NCI-H187 treated with DMSO at 0.1 percent for 48 hours (cell line): Measurements from ENCODE around the gene ADRA2A.

Experiments used
- DNase-seq: peaks from one replicate; lab custom pipeline; 2025; lab: John Stamatoyannopoulos, UW

Gene ADRA2A

DNA sequence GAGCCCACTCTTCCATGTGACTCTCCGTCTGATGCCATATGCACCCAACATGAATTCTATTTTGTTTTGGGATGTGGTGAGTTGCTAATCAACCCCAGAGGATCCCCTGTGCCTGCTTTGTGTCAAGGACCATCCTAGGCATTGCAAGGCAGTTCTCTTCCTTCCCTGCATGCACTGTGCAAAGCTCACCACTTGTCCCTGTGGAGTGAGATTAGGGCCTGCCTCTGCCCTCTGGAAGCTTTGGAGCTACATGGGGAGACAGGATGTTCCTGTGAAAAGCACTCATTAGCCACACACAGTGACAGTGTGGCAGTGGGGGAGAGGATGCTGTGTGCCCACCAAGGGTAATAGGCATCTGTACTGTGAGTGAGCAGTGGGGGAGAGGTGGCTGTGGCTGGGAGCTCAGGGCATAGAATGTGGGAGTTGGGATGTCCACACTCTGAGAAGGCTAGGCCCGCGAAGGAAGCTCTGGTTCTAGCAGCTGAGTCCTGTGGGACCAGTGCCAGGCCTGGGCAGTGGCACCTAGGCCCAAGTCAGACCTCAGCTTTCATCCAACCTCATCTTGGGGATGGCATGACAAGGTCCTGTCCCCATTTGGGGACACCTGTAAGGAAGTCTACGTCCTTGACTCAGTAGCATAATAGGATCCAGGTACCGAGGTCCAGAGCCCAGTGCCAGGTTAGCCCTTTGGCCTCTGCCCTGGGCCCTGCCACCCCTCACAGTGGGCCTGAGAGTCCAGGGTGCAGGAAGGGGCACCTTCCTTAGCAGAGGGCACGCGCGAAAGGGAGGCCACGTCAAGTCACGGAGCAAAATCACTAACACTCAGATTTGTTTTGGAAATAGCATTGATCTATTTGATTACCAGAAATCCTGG, 6.6 kb downstream of the ADRA2A start:
- no peak for DNase-seq

DNA sequence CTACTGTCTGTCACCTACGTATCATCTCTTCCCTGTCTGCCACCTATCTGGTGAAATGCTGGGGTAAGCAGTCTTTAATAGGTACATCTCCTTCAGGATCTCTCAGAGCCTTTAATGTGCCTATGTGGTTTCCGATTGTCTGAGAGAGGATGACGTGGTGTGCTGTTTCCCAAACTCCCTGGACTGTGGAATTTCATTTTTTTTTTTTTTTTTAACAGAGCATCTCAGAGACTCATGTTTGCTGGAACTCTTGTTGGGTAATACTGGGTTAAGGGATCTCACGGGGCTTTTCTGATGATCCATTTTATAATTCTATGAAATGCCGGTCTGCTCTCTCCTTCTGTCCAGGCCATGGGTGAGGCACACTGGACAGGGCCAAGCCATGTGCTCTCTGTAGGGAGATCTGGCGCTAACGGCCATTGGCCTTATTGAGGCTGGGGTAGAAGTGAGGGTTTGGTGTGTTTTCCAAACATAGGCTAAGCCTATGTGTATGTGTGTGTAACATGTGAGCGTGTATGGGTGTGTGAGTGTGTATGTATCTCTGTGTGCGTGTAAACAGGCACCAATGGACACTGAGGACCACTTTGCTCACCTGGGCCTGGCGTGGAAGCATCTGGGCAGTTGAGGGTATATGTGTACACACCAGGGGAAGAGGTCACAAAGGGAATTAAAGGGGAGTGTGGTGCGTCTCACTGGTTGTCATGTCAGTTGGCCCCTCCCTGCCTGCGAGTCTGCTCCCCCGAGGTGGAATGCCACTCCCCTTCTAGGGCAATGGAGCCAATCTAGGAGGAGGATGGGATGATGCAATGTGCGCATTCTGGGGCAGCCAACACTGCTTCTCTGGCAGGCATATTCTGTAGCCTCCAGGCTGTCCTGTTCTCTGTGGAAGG, 7.8 kb downstream of the ADRA2A start:
- DNase-seq = no peak

DNA sequence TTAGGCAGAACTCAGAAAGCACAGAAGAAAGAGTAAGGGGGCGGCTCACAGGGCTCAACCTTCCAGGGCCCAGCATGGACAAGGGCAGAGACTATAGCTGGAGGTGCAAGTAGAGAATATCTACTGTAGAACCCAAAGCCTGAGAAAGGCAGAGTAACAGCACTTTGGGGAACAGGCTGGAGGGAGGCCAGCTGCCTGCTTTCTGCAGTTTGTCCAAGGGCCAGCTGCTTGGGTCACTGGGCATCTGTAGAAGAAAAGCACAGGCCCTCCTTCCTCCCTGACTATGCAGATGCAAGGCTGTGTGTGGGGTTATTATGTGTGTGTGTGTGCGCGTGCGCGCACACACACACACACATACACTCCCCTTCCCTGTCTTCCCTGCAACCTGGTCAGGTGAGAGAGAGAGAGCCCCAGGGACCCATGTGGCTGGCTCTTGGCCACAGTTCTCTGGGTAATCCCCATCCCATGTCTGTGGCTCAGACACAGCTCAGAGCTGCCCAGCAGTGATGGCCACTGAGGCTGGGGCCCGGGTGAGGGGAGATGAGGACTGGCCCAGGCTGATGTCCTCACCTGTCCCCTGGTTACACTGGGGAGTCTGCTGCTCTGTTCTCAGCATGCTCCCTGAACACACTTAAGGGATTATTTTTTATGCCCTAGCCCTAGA, 9.0 kb downstream of the ADRA2A start:
- no peak for DNase-seq

DNA sequence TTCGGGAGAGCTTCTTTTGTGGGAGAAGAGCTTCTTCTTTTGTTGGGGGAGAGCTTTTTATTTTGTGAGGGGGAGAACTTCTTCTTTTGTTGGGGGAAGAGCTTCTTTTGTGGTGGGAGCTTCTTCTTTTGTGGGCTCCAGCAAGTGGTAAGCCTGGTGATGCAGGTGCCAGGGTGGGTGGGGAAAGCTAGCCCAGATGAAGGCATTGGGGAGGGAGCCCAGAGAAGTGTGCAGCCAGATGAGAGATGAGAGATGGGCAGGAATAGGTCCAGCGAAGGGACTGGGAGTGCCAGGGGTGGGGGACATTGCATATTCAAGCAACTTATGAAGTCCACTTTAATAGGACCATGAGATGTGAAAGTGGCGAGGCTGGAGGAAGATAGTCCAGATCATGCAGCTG, 9.7 kb downstream of the ADRA2A start:
- no peak for DNase-seq

DNA sequence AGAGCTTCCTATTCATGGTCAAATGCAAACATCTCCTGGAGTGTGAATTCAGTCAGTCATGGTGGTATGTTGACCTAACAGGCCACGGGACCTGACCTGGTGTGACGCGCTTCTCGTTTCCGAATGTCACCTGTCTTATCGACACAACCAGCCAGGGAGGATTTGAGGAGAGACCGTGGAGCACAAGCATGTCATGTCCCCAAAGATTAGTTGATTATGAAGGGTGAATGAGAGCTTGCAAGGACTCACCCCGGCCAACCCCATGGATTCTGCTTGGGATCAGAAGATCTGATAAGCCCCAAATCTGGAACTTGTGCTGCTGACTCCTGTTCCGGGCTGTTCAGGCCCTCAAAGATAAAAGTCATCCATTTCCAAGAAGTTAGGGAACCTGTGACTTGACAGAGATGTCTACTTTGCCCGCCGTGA, 10.5 kb downstream of the ADRA2A start:
- no peak for DNase-seq

DNA sequence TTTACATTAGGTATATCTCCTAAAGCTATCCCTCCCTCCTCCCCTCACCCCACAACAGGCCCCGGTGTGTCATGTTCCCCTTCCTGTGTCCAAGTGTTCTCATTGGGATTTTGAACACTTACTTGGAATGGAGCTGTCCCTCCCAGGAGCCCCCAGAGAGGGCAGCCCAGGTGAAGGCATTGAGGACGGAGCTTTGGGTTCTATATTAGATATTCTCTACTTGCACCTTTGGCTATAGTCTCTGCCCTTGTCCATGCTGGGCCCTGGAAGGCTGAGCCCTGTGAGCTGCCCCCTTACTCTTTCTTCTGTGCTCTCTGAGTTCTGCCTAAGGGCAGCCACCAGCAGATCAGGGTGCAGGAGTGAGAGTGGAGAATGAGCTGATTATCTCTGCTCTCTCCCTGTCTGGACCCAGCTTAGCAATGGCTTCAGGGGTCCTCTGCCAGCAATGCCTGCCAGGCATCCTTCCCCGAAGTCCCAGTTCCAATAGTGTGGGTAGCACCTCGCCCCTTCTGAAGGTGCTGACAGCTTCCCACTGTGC, 11.2 kb downstream of the ADRA2A start:
- no peak for DNase-seq

DNA sequence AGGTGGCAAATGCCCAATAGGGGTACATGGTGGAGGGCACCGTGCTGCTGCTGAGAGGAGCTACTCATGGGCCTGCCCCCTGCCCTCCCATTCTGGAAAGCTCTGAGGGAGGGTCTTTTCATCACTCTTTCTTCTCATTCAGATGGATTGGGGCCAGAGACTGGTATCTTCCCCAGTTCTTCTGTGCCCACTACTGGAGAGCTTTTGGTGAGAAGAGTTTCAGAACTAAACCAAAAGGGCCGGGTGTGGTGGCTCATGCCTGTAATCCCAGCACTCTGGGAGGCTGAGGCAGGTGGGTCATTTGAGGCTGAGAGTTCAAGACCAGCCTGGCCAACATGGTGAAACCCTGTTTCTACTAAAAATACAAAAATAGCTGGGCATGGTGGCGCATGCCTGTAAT, 12.5 kb downstream of the ADRA2A start:
- DNase-seq = no peak

DNA sequence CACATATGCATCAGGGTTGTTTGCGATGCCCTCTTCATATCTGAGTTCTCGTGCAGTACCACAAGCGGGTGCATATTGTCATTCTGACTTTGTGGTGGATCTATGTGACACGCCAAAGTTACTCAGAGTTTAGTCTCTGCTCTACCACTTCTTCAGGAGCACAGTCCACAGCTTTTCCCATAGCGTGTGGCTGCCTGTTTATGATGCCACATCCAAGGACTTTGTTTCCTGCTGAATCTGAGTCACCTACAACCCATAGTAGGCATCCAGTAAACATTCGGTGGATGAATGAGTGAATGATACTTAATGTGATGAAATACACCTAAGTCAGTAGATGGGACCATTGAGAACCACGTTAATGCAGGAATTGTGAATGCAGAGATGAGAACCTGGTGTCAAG, 15.0 kb downstream of the ADRA2A start:
- no peak for DNase-seq

DNA sequence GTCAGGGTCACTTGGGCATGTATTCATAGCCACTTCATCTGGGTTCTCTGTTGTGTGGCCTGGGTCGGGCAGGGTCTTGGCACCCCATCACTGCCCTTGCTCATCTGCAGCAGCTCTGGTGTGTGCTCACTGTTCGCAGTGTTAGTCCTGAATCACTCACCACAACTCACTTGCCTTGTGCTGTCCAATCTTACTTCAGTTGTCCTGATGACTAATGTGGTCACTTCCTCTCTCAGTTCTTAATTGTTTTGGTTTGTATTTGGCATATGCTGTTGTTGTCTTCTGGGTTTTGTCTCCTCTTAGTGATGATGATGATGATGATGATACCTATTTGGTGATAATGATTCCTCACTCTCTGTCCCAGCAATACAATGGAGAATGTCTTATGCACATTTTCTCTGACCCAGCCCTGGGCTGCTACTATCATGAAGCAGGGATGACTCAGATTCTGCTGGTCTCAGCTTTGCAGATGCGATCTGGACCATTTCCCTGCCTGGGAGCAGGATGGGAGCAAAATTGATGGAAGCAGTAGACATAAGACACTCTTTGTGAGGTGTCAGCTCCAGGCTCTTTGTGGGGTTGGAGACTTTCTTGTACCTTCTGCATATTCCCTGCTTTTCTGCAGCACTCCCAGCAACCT, 17.0 kb downstream of the ADRA2A start:
- DNase-seq = no peak

DNA sequence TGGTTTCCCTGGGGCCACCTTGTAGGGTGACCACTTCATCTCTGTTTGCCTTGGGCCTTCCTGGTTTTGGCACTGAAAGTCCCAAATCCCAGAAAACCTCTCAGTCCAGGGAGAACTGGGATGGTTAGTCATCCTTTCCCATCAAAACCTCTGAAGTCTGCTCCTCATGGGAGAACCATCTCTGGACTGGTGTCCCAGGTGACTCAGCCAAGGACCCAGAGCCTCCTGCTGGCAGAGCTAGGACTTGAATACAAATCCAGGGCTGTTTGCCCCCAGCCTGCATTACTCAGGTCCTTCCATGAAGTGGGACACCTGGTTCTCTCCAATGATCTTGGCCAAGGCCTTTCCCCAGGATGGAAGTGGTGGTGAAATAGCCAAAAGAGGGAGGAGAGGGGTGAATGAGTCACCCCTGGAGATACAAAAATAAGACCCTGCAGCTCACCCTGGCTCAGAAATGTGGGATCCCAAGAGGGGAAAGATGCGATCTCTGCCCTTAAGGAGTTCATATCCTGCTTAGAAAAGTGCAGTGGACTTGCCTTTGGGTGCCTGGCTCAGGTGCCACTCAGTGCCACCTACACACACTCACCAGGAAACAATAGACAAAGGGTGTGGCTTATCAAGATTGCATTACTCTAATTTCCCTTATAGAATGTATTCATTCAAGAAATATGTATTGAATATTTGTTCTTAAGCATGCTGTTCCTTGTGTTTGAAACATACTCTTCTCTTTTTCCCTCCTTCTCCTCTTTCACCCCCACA, 22.0 kb downstream of the ADRA2A start:
- DNase-seq = no peak

DNA sequence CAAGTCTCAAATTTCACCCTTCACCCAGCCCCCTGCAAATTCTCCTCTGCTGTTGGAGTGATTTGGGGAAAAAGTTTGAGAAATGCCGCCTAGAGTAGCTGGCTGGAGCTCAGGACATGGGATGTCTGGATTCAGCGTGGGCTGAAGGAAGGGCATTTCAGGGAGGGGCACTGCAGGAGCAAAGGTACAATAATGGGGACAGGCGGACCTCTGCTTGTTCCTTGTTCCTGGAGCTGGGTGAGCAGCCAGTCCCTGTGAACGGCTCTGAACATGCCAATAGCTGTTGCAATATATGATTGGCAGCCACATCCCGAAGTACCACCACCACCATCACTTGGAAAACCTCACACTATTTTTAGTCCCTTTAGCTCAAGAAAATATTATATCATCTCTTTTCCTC, 23.4 kb downstream of the ADRA2A start:
- DNase-seq = no peak

DNA sequence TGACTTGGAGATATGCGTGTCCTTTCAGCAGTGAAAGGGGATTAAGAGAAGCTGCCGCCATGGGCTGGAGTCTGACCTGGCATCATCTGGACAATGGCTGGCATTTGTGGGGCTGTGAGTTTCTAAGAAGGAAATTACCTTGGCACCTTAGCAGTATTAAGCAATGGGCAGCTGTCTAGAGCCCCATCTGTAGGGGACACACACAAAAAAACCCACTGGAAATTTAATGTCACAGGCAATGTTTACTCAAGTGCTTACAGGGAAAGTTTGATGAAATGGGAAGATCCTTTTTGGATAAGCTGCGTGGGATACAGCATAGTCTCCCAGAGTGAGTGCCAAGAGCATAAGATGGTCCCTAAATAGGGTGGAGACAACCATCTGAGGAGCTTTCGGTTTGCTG, 25.0 kb downstream of the ADRA2A start:
- no peak for DNase-seq

DNA sequence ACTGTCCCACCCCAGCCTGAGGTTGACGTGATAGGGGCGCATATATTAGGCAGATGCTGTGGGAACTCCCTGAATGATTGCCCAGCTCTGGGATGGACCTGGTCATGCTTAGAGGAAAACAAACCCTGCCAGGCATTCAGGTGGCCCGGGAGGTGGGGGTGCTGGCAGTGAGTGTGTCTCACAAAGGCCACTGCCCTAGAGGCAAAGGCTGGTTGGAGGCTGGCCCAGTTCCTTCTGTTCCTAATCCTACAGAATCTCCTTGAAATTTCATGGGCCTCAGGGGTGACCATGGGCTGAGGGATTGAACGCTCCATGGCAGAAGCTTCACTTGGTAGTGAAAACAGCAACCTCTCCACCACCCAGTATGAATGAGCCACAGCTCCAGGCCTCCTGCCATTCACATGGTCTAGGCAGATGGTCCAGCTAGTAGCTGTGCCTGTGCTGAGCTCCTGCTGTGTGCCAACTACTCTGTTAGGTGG, 25.6 kb downstream of the ADRA2A start:
- no peak for DNase-seq

DNA sequence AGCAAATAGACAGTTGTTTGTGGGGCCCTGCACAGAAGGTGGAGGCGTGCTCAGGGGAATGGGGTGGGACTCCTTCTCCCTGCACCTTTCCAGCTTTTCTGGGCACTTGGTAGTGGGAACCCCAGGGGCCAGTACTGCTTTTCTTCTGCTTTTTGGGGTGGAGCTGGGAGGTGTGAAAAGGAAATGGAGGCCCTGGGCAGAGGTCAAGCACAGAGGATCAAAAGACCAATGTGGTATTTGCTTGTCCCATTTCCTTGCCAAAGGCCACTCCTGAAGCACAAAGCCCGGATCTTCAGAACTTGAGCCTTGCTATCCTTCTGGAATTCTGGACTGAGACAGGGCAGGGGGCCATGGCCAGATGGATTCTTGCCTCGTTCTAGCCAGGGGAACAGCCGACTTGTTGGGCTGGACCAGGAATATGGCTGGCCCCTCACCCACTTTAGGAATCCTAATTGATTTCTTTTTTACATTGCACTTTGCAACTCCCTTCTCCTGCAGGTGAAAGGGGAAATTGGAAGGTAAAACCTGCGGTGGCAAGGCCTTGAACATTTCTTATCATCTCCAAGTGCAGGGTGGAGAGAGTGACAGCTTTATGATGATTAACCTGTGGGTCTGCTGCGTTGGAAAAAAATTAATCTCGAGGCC, 26.5 kb downstream of the ADRA2A start:
- no peak for DNase-seq

DNA sequence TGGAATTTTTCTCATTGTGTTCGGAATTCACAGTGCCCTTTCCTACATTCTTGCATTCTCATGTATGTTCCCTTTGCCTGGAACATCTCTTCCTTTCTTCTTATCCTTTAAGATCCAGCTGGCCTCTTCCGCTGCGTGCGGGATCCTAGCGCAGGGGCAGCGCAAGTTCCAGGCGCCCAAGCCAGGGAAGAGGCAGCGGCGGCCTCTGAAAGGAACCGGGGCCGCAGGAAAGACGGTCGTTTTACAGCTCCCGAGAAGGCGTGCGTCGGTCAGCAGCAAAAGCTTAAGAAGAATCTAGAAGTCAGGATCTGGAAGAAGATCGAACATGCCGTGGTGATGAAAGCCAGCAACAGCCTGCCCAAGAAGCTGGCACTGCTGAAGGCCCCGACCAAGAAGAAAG, 28.0 kb downstream of the ADRA2A start:
- DNase-seq = no peak

DNA sequence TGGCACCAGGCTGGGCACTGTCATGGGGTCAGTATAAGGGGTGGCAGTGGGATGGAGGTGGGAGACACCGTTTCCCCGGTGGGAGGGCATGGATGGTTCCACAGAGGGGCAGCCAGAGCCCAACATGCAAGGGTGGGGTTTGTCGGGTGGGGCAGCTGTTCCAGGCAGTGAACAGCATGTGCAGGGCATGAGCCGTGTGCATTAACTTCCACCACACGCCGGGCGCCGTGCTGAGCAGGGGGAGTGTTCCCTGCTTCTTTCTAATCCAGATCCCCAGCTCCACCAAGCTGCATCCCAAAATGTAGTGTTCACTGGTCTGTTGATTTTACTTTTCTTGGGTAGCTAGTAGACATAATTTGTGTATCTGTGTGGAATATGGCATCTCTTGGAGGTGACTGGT, 29.3 kb downstream of the ADRA2A start:
- DNase-seq = no peak

DNA sequence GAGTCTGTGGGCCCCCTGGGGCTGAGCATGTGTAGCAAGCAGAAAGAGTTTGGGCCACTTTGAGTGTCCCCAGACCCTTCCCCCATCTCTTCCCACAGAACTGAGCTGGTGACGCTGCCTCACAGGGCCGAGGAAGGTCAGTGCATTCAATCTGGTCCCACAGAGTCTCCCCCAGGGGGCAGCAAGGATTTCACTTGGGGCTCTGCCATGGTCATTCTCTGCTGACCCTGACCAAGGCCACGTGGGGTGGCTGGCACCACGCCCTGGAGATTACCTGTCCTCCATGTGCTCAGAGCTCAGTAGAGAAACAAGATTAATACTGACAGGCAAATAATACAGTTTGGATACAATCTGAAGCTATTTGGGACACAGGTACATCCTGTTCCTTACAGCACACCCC, 30.2 kb downstream of the ADRA2A start:
- no peak for DNase-seq

DNA sequence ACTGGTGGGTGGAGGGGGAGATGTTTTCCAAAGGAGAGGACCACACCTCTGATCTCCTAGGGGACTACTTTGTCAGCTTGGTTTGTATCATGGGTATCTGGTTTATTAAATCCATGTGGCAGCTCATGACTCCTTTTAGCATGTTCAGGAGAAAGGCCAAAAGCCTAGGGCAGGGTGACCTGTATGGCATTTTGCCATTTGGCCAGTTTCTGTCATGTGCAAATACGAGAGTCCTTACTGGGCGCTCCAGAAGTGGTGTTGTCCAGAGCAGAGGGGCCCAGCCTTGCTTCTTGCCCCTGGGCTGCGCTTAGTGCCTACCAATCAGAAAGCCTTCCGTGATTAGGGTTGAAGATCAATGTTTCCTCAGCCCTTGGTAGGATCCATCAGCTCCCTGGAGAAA, 31.0 kb downstream of the ADRA2A start:
- DNase-seq = no peak

DNA sequence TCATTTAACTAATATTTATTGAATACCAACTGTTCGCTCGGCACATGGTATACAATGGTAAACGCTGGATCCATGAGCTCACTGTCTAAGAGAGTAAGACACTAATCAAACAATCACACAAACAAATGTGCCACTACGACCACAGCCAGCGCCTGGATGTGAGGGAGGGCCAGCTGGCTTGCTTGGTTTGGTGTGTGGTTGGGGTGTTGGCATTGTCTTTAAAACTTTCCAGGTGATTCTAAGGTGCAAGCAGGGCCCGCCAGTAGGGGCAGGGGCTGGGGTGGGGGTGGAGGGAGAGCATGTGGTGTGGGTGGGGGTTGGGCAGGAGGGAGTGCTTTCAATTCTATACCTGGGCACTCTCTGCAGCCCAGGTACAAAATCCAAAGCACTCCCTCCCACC, 31.6 kb downstream of the ADRA2A start:
- no peak for DNase-seq

DNA sequence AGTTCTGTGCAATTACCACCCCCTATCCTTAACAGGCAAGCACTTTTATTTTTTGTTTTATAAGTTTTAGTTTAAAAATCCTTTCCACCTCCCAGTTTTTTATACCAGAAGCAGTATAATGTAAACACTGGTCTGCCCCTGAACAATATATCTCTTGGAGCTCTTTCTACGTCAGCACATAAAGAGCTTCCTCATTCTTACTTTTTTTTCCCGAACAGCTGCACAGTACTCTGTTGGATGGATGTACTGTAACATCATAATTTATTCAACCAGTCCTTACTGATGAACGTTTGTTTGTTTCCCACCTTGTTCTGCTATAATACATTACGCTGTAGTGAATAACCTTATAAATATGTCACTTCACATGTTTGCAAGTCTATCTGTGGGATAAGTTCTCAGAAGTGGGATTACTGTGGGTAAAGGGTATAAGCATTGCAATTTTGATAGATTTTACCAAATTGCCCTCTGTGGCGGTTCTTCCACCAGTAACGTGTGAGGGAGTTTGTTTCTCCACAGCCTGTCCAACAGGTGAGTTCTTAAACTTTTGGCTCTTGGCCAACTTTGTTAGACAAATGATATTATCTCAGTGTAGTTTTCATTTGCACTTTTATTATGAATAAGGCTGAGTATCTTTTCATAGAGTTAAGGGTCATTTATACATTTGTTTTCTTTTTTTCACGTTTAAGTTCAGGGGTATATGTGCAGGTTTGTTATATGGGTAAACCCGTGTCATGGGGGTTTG, 32.8 kb downstream of the ADRA2A start:
- DNase-seq = no peak
